ENCODE measurements around the gene NME9.

DNA sequence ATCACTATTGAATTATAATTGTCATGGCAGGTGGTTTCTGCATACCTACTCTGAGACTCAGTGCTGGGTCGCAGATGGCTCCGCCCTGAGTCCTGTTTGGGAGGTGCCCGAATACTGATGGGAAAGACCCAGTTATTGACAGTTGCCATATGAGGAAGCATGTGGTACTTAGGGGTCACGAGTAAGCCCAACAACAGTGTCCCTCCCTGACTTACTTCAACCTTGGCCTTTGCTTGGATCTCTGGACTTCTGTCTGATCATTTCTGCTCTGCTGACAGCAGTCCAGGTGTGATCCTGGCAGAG lies 35.6 kb upstream of the NME9 start:
- no peak for TF ChIP-seq POLR2A (IDR thresholded peaks at IDR 0.05)
- TF ChIP-seq, protein P1, sequence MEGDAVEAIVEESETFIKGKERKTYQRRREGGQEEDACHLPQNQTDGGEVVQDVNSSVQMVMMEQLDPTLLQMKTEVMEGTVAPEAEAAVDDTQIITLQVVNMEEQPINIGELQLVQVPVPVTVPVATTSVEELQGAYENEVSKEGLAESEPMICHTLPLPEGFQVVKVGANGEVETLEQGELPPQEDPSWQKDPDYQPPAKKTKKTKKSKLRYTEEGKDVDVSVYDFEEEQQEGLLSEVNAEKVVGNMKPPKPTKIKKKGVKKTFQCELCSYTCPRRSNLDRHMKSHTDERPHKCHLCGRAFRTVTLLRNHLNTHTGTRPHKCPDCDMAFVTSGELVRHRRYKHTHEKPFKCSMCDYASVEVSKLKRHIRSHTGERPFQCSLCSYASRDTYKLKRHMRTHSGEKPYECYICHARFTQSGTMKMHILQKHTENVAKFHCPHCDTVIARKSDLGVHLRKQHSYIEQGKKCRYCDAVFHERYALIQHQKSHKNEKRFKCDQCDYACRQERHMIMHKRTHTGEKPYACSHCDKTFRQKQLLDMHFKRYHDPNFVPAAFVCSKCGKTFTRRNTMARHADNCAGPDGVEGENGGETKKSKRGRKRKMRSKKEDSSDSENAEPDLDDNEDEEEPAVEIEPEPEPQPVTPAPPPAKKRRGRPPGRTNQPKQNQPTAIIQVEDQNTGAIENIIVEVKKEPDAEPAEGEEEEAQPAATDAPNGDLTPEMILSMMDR (IDR thresholded peaks at IDR 0.05), result no peak
